K562 (cell line): ENCODE results near the gene IL12RB2. TPM values are rescaled to one million over a fixed set of nuclear protein-coding genes. Genes with fewer than 3 reads are reported as not detected.

Experiments used
- ATAC-seq: fragments of 200-7000 bp; cut with Tn5 transposase; 3 replicates; pipeline ENCODE4 v1.9.1; 2020; ENCODE audit warnings: moderate library complexity
- BruUV-seq: library from RNA; stranded (reverse); fragments of 400-500 nt; replicated peaks from 2 replicates; lab custom pipeline; 2021; lab: Mats Ljungman, UMichigan
- CTCF ChIA-PET: fragments of 300-600 bp; formaldehyde crosslinking; extraction: SDS; loops from one replicate; lab custom pipeline; 2021; ENCODE audit warnings: low intra/inter-chr PET ratio; lab: Yijun Ruan, JAX
- POLR2A ChIA-PET: fragments of 300-600, 350-650 bp; sonication (Branson Sonifier 250); formaldehyde crosslinking; extraction: SDS; loops from one replicate; lab custom pipeline; 2021; ENCODE audit warnings: antibody characterized with exemption, inconsistent platforms; lab: Yijun Ruan, JAX
- DNase-seq, 4 experiments: peaks; one replicate each; pipeline versions ENCODE4 v3.0.0 to v3.0.0-alpha.2; 2011 to 2018; ENCODE audit warnings: low spot score in 3 of 4, mixed read lengths in 3 of 4; ENCODE audit errors: extremely low read depth in 1 of 4
- FAIRE-seq: peaks from 2 replicates; lab custom pipeline; 2011; peaks lifted over from hg19 to GRCh38; lab: Jason Lieb, UNC
- H2AFZ ChIP-seq: 2 replicates; pipeline ENCODE4 v1.6.0; 2011; ENCODE audit warnings: low read depth, low read length, control low read depth, inconsistent platforms
- H3K27ac ChIP-seq: fragments of 200-600 bp; 3 replicates; pipeline ENCODE4 v1.8.0; 2011; ENCODE audit warnings: low read depth, mild to moderate bottlenecking, control low read depth, inconsistent platforms, low read length, moderate library complexity, mixed read lengths; ENCODE audit errors: extremely low read depth
- H3K27me3 ChIP-seq, 2 experiments: fragments of 300-600 bp in 1 of 2; 2 replicates in 1 of 2; 3 replicates in 1 of 2; pipeline versions ENCODE4 v1.6.0 to v1.8.0; 2011; ENCODE audit warnings: inconsistent platforms in 2 of 2, low read length in 2 of 2, mild to moderate bottlenecking in 1 of 2, mixed read lengths in 1 of 2, moderate library complexity in 1 of 2; ENCODE audit not compliant: control insufficient read depth in 2 of 2, insufficient read depth in 2 of 2
- H3K36me3 ChIP-seq: fragments of 300-600 bp; 3 replicates; pipeline ENCODE4 v1.8.0; 2011; ENCODE audit warnings: mild to moderate bottlenecking, low read length, inconsistent platforms; ENCODE audit not compliant: control insufficient read depth, insufficient read depth
- H3K4me1 ChIP-seq, 2 experiments: fragments of 200-600 bp in 1 of 2; replicated peaks in 1 of 2; 2 replicates in 1 of 2; 3 replicates in 1 of 2; pipeline versions ENCODE4 v1.5.1 to v1.8.0; 2011; ENCODE audit warnings: inconsistent platforms in 2 of 2, low read length in 2 of 2, mild to moderate bottlenecking in 1 of 2, mixed read lengths in 1 of 2, moderate library complexity in 1 of 2; ENCODE audit not compliant: control insufficient read depth in 2 of 2, insufficient read depth in 2 of 2
- H3K4me2 ChIP-seq: 2 replicates; pipeline ENCODE4 v1.6.1; 2011; ENCODE audit warnings: low read length, control low read depth, inconsistent platforms, mixed read lengths; ENCODE audit not compliant: insufficient read depth
- H3K4me3 ChIP-seq: fragments of 200-600 bp; sonication (generic), shearing (Covaris generic); 2 replicates; pipeline ENCODE4 v1.5.1; 2016; ENCODE audit warnings: control low read depth, inconsistent platforms
- H3K79me2 ChIP-seq: fragments of 200-600 bp; 3 replicates; pipeline ENCODE4 v1.8.0; 2011; ENCODE audit warnings: low read length, inconsistent platforms; ENCODE audit not compliant: control insufficient read depth, insufficient read depth
- H3K9ac ChIP-seq, 2 experiments: 2 replicates each; pipeline versions ENCODE4 v1.6.0 to v1.6.1; 2011; ENCODE audit warnings: low read depth in 2 of 2, low read length in 2 of 2, control low read depth in 1 of 2, inconsistent platforms in 1 of 2, mild to moderate bottlenecking in 1 of 2, mixed read lengths in 1 of 2; ENCODE audit not compliant: insufficient read depth in 1 of 2
- H3K9me1 ChIP-seq: one replicate; pipeline ENCODE4 v1.6.0; 2011; ENCODE audit warnings: inconsistent platforms, mild to moderate bottlenecking, low read length, moderate library complexity; ENCODE audit not compliant: control insufficient read depth, insufficient read depth
- H3K9me3 ChIP-seq: replicated peaks from 2 replicates; pipeline ENCODE4 v1.5.1; 2011; ENCODE audit warnings: low read depth, low read length, inconsistent platforms; ENCODE audit not compliant: control insufficient read depth, insufficient read depth
- H4K20me1 ChIP-seq: replicated peaks from 2 replicates; pipeline ENCODE4 v1.6.1; 2011; ENCODE audit warnings: low read length, inconsistent platforms, mixed read lengths; ENCODE audit not compliant: control insufficient read depth, insufficient read depth
- HMBOX1 ChIP-seq: sonication (generic); IDR thresholded peaks from 2 replicates; pipeline ENCODE4 v1.6.1; 2016
- NFIC ChIP-seq: fragments of 450-650 bp; IDR thresholded peaks from 2 replicates; pipeline ENCODE4 v1.6.1; 2017; ENCODE audit warnings: mild to moderate bottlenecking, inconsistent platforms
- NFIX ChIP-seq: fragments of 250-450 bp; sonication (Bioruptor Pico); IDR thresholded peaks from 2 replicates; pipeline ENCODE4 v1.4.0; 2020; ENCODE audit warnings: low read depth, mild to moderate bottlenecking, moderate library complexity
- PTTG1 ChIP-seq: fragments of 450-650 bp; IDR thresholded peaks from 2 replicates; pipeline ENCODE4 v1.6.1; 2016; ENCODE audit warnings: low read depth, mild to moderate bottlenecking, missing genetic modification characterization, missing compliant biosample characterization
- WGBS: fragments of 100-300 bp; shearing (Covaris generic); methylation state at CpG from one replicate; pipeline ENCODE4 v1.1.6; 2016; ENCODE audit warnings: low coverage, mixed read lengths; ENCODE audit not compliant: insufficient coverage; ENCODE audit errors: missing lambda C conversion rate; 5-methylcytosine and 5-hydroxymethylcytosine counted together
- in situ Hi-C: fragments of 300-500 bp; cut with MboI; formaldehyde crosslinking; loops from 4 replicates; pipeline ENCODE4 v1.15.0; 2018; ENCODE audit warnings: inconsistent platforms, mixed read lengths
- intact Hi-C: fragments of 100-400 bp; cut with micrococcal nuclease; formaldehyde crosslinking; loops from 2 replicates; pipeline ENCODE4 v1.14.2; 2022
- polyA plus RNA-seq, 8 experiments: library from polyadenylated mRNA; depleted of rRNA in 4 of 8; stranded (reverse) in 5 of 8; unstranded in 3 of 8; fragments of >200 nt; fragmentation: Nextera tagmentation in 2 of 8; fragmentation: Illumina TruSeq in 1 of 8; extraction: Ambion mirVana in 2 of 8; extraction: Trizol in 1 of 8; gene quantifications; 2 replicates each; pipeline versions ENCODE4 v1.2.1 to v1.2.3, GENCODE V29; 2011 to 2014; ENCODE audit warnings: inconsistent platforms in 1 of 8, missing spikeins in 1 of 8
- total RNA-seq, 7 experiments: library from RNA; depleted of rRNA in 6 of 7; stranded (reverse); fragments of >200 nt in 6 of 7; fragmentation: Illumina TruSeq in 2 of 7; extraction: Trizol in 2 of 7; gene quantifications; 2 replicates each; pipeline versions ENCODE4 v1.2.1 to v1.2.3, GENCODE V29; 2011 to 2021; ENCODE audit warnings: low replicate concordance in 1 of 7

Gene IL12RB2
- total and polyA plus RNA-seq, 9 of the 15 experiments (the other 6 are each of a cell fraction or from before 2014, with no cell fraction given): 0.39 to 3.3 (median 1.9) TPM

GRCh38 chr1:67441183-67441582 lies 133.5 kb downstream of the IL12RB2 start:
- Histone ChIP-seq H2AFZ (peak overlapping the region; percentile 57), H3K79me2 (no peaks in the 10 kb centered on the region), H3K27ac (no peak overlapping the region), H4K20me1 (no peaks in the 10 kb centered on the region), H3K4me3 (no peak overlapping the region), H3K9me1 (no peaks in the 10 kb centered on the region), H3K9me3 (no peaks in the 10 kb centered on the region), H3K9ac (peak overlapping the region in 1 of 2 experiments; percentile 10; a peak in 1 of 4 replicates), H3K36me3 (no peaks in the 10 kb centered on the region), H3K27me3 (no peaks in the 10 kb centered on the region), H3K4me2 (no peak overlapping the region), H3K4me1 (peaks cover 0 to 15% of the 10 kb centered on the region in 2 experiments; a peak in 3 of 5 replicates)
- 8% methylated on average over 3 of the region's 3 CpGs for WGBS
- ATAC-seq (peak; percentile 43; the same call in 1 of the 3 replicates), FAIRE-seq (peak; percentile 54), DNase-seq (peak in 1 of 4 experiments; percentile 54)
- no TSS peak for BruUV-seq
- intact Hi-C loops (no loop called here), in situ Hi-C loops (no loop called here)
- TF ChIP-seq PTTG1 (tag) (no peak), NFIX (peak; percentile 86), HMBOX1 (no peak), NFIC (peak; percentile 98)
- ChIA-PET CTCF (no interaction called here), POLR2A (interaction anchor here (0.7 to 2.5 kb wide), 2 partner anchors 10 to 245 kb away, joined by 6 to 16 read pairs; partner anchors contain the start of gene SERBP1)
